PC-9 (cell line): ENCODE measurements around the gene CLMN. TPM values are rescaled to one million over a fixed set of nuclear protein-coding genes. Genes with fewer than 3 reads are reported as not detected.

Experiments used
- BruUV-seq: library from RNA; stranded (reverse); fragments of 400-500 nt; replicated peaks from 2 replicates; lab custom pipeline; 2021; lab: Mats Ljungman, UMichigan
- CTCF ChIA-PET: fragments of 300-600 bp; sonication (Branson Sonifier 250); formaldehyde crosslinking; loops from one replicate; lab custom pipeline; 2022; ENCODE audit warnings: antibody characterized with exemption; lab: Charles Lee
- POLR2A ChIA-PET: fragments of 300-600 bp; sonication (Branson Sonifier 250); formaldehyde crosslinking; loops from one replicate; lab custom pipeline; 2022; ENCODE audit warnings: antibody characterized with exemption; ENCODE audit not compliant: unreplicated experiment; lab: Charles Lee
- DNase-seq, 2 experiments: peaks; one replicate each; pipeline versions ENCODE4 v3.0.0 to v3.0.0-alpha.2; 2015 to 2022; ENCODE audit warnings: mixed read lengths in 1 of 2
- H2AFZ ChIP-seq: fragments of 200-600 bp; sonication (generic); 2 replicates; pipeline ENCODE4 v1.8.1; 2017; ENCODE audit warnings: antibody characterized with exemption
- H3F3A ChIP-seq: fragments of 200-600 bp; sonication (generic); 2 replicates; pipeline ENCODE4 v1.8.1; 2017; ENCODE audit warnings: antibody characterized with exemption, mild to moderate bottlenecking, low read depth; ENCODE audit not compliant: insufficient read depth
- H3K27ac ChIP-seq: fragments of 200-600 bp; sonication (generic); 2 replicates; pipeline ENCODE4 v1.6.1; 2016; ENCODE audit warnings: mixed run types
- H3K27me3 ChIP-seq: fragments of 200-600 bp; sonication (generic); 2 replicates; pipeline ENCODE4 v1.6.1; 2016; ENCODE audit warnings: low read depth, mixed run types; ENCODE audit not compliant: insufficient read depth
- H3K36me3 ChIP-seq: fragments of 200-600 bp; sonication (generic); 2 replicates; pipeline ENCODE4 v1.6.1; 2016; ENCODE audit warnings: low read depth, mixed run types
- H3K4me1 ChIP-seq: fragments of 200-600 bp; sonication (generic); replicated peaks from 2 replicates; pipeline ENCODE4 v1.6.1; 2016; ENCODE audit warnings: mixed run types; ENCODE audit not compliant: insufficient read depth
- H3K4me2 ChIP-seq: fragments of 200-600 bp; sonication (generic); 2 replicates; pipeline ENCODE4 v1.6.1; 2017; ENCODE audit warnings: mixed run types
- H3K4me3 ChIP-seq: fragments of 200-600 bp; sonication (generic); 2 replicates; pipeline ENCODE4 v1.6.1; 2016; ENCODE audit warnings: mixed run types
- H3K79me2 ChIP-seq: fragments of 200-600 bp; sonication (generic); 2 replicates; pipeline ENCODE4 v1.6.1; 2017; ENCODE audit warnings: low read depth, mixed run types
- H3K9me2 ChIP-seq: fragments of 200-600 bp; sonication (generic); 2 replicates; pipeline ENCODE4 v1.8.1; 2017; ENCODE audit warnings: mild to moderate bottlenecking; ENCODE audit not compliant: insufficient read depth
- H3K9me3 ChIP-seq: fragments of 200-600 bp; sonication (generic); 2 replicates; pipeline ENCODE4 v1.8.1; 2016; ENCODE audit warnings: low read depth; ENCODE audit not compliant: insufficient read depth
- H4K20me1 ChIP-seq: fragments of 200-600 bp; sonication (generic); 2 replicates; pipeline ENCODE4 v1.8.1; 2017; ENCODE audit not compliant: insufficient read depth
- CTCF ChIP-seq: fragments of 200-600 bp; sonication (generic); conservative IDR thresholded peaks from 2 replicates; pipeline ENCODE4 v1.6.1; 2017; ENCODE audit warnings: mixed run types, antibody characterized with exemption, mild to moderate bottlenecking, moderate library complexity
- EZH2 ChIP-seq: fragments of 200-600 bp; sonication (generic); IDR thresholded peaks from 2 replicates; pipeline ENCODE4 v1.8.0; 2017; ENCODE audit warnings: antibody characterized with exemption, low read depth
- intact Hi-C: fragments of 100-400 bp; cut with micrococcal nuclease; formaldehyde crosslinking; loops from one replicate; pipeline ENCODE4 v1.10.0; 2022; ENCODE audit not compliant: unreplicated experiment
- microRNA-seq: library from miRNA; unstranded; fragments of <30 nt; microRNA quantifications from one replicate; pipeline ENCODE4 v1.2.0, GENCODE V29; 2021; ENCODE audit warnings: borderline number of aligned reads, borderline replicate concordance
- total RNA-seq: library from RNA; stranded (reverse); gene quantifications from 2 replicates; pipeline ENCODE4 v1.2.3, GENCODE V29; 2021

CLMN gene
- total RNA-seq, 1 experiment from 2014 or later, result 15.8 TPM

DNA sequence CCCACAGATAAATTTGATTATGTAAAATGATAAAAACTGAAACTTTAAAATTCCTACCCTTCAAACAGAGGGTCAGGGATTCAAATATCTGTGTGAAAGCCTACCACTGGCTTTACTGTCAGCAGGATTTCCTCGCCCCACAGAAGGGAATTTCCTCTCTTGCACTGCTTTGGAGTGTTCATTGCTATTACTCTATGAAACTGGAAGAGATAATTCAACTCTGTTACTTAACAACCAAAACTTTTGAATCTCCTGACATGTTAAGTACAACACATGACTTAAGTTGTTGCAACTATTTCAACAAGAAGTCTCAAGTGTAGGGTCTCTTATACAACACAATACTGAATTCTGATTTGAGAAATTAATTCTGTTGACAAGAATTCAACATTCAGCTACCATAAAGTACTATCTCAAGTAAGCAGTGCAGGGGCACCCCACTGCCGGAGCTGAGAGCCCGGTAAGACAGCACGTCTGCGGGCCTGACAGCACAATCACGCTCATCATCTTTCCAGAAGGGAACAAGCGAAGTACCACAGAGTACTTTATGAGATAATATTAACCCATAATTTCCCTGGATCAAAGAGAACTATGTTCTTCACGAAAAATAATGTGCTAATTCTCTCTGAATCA lies 185.3 kb downstream of the CLMN start:
- no peaks in the 10 kb centered on the region for H3K4me1 ChIP-seq
- TF ChIP-seq CTCF (no peak), EZH2 (no peak)
- no peaks in the 10 kb centered on the region for H3K27me3 ChIP-seq
- H4K20me1 ChIP-seq, result no peaks in the 10 kb centered on the region
- H3K4me3 ChIP-seq, result no peak overlapping the region
- no peaks in the 10 kb centered on the region for H3F3A ChIP-seq
- H2AFZ ChIP-seq, result no peak overlapping the region
- H3K36me3 ChIP-seq, result 0 out of 2 replicates have a peak, but pooled peaks cover 5% of the 10 kb centered on the region
- 0 out of 2 replicates have a peak, but pooled peaks cover 13% of the 10 kb centered on the region for H3K79me2 ChIP-seq
- ChIA-PET CTCF (no interaction called here), POLR2A (no interaction called here)
- intact Hi-C loops, result no loop called here
- DNase-seq, result no peak
- BruUV-seq, result no TSS peak
- H3K9me2 ChIP-seq, result no peaks in the 10 kb centered on the region
- H3K4me2 ChIP-seq, result no peak overlapping the region
- no peaks in the 10 kb centered on the region for H3K9me3 ChIP-seq
- H3K27ac ChIP-seq, result no peak overlapping the region

DNA sequence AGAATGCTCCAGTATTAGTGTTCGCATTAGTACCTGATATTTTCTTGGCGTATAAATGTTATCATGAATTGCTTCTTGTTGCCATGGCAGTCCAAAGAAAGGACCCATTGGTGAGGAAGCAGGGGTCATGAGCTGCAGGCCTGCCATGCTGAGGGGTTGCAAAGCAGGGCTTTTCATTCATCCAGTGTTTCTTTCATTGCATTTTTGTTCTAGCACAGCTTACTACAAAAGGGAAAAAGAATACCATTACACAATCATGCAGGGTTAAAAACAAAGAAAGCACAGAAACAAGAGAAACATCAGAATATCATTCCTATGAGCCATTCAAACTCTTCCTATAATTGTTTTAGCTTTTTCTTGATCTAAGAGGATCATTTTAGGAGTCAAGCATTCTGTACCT lies 186.4 kb downstream of the CLMN start:
- Histone ChIP-seq H3F3A (no peaks in the 10 kb centered on the region), H3K4me1 (no peaks in the 10 kb centered on the region), H2AFZ (no peak overlapping the region), H3K36me3 (0 out of 2 replicates have a peak, but pooled peaks cover 5% of the 10 kb centered on the region), H3K9me2 (no peaks in the 10 kb centered on the region), H3K4me3 (no peak overlapping the region), H3K79me2 (0 out of 2 replicates have a peak, but pooled peaks cover 11% of the 10 kb centered on the region), H4K20me1 (no peaks in the 10 kb centered on the region), H3K9me3 (no peaks in the 10 kb centered on the region), H3K27me3 (no peaks in the 10 kb centered on the region), H3K27ac (no peak overlapping the region), H3K4me2 (no peak overlapping the region)
- ChIA-PET POLR2A (no interaction called here), CTCF (no interaction called here)
- TF ChIP-seq CTCF, result no peak
- TF ChIP-seq EZH2, result no peak
- no TSS peak for BruUV-seq
- DNase-seq, result no peak
- intact Hi-C loops, result no loop called here

- Histone ChIP-seq H3K36me3 (0 out of 2 replicates have a peak, but pooled peaks cover 5% of the 10 kb centered on the region), H3F3A (no peaks in the 10 kb centered on the region), H3K79me2 (0 out of 2 replicates have a peak, but pooled peaks cover 9% of the 10 kb centered on the region), H2AFZ (no peak overlapping the region), H3K4me2 (no peak overlapping the region), H3K9me3 (no peaks in the 10 kb centered on the region), H3K27me3 (no peaks in the 10 kb centered on the region), H3K27ac (no peak overlapping the region), H4K20me1 (no peaks in the 10 kb centered on the region), H3K9me2 (no peaks in the 10 kb centered on the region), H3K4me1 (no peaks in the 10 kb centered on the region), H3K4me3 (no peak overlapping the region)
- ChIA-PET POLR2A (no interaction called here), CTCF (no interaction called here)
- no TSS peak for BruUV-seq
- TF ChIP-seq CTCF, result no peak
- TF ChIP-seq EZH2, result no peak
- DNase-seq, result no peak
- intact Hi-C loops, result no loop called here
These were observed 186.9 kb downstream of the CLMN start for GRCh38 chr14:95132760-95133159.

Small RNA genes lying within 50 kb of the gene (microRNA-seq; reads per million reads assigned to microRNA genes)
- gene MIR3173, result not detected

Other genes with a start within 250 kb of the CLMN start
- gene DICER1, start 162.4 kb downstream of the CLMN start, total RNA-seq, result 11.2 and 15.1 TPM in 2 replicates
- gene SYNE3, start 196.7 kb upstream of the CLMN start, total RNA-seq, result 1.5 and 1.9 TPM in 2 replicates
- 19.6 and 23.2 TPM in 2 replicates for gene GLRX5, start 215.1 kb upstream of the CLMN start, total RNA-seq